GM23338 (cell line): ENCODE results near the gene GLI3. TPM values are rescaled to one million over a fixed set of nuclear protein-coding genes. Genes with fewer than 3 reads are reported as not detected.

Experiments
- ATAC-seq: fragments of 200-7000 bp; cut with Tn5 transposase; 3 replicates; pipeline ENCODE4 v1.9.1; 2020
- DNase-seq: peaks from one replicate; pipeline ENCODE4 v3.0.0-alpha.2; 2015; ENCODE audit warnings: low spot score
- H2AFZ ChIP-seq: fragments of 200-600 bp; sonication (generic); 2 replicates; pipeline ENCODE4 v1.8.0; 2016; ENCODE audit warnings: antibody characterized with exemption, mild to moderate bottlenecking, moderate library complexity
- H3F3A ChIP-seq: fragments of 200-600 bp; sonication (generic); replicated peaks from 2 replicates; pipeline ENCODE4 v1.8.0; 2017; ENCODE audit warnings: antibody characterized with exemption, mixed run types, low read depth
- H3K27ac ChIP-seq: fragments of 200-600 bp; sonication (generic); 2 replicates; pipeline ENCODE4 v1.6.1; 2016; ENCODE audit warnings: low read depth
- H3K27me3 ChIP-seq: fragments of 200-600 bp; sonication (generic); 2 replicates; pipeline ENCODE4 v1.8.0; 2016; ENCODE audit warnings: mild to moderate bottlenecking, mixed run types, moderate library complexity; ENCODE audit not compliant: insufficient read depth
- H3K36me3 ChIP-seq: fragments of 200-600 bp; sonication (generic); 2 replicates; pipeline ENCODE4 v1.8.0; 2016; ENCODE audit warnings: mild to moderate bottlenecking; ENCODE audit not compliant: insufficient read depth
- H3K4me1 ChIP-seq: fragments of 200-600 bp; sonication (generic); 2 replicates; pipeline ENCODE4 v1.8.0; 2016; ENCODE audit warnings: mild to moderate bottlenecking, moderate library complexity; ENCODE audit not compliant: insufficient read depth
- H3K4me2 ChIP-seq: fragments of 200-600 bp; sonication (generic); 2 replicates; pipeline ENCODE4 v1.7.1; 2017; ENCODE audit warnings: mixed run types
- H3K4me3 ChIP-seq: fragments of 200-600 bp; sonication (generic); 2 replicates; pipeline ENCODE4 v1.6.1; 2016; ENCODE audit warnings: mixed run types
- H3K79me2 ChIP-seq: fragments of 200-600 bp; sonication (generic); replicated peaks from 2 replicates; pipeline ENCODE4 v1.8.0; 2017; ENCODE audit warnings: mild to moderate bottlenecking; ENCODE audit not compliant: insufficient read depth
- H3K9me2 ChIP-seq: fragments of 200-600 bp; sonication (generic); 2 replicates; pipeline ENCODE4 v1.8.0; 2017; ENCODE audit not compliant: insufficient read depth
- H4K20me1 ChIP-seq: fragments of 200-600 bp; sonication (generic); replicated peaks from 2 replicates; pipeline ENCODE4 v1.8.0; 2017; ENCODE audit warnings: mild to moderate bottlenecking; ENCODE audit not compliant: insufficient read depth
- H3K27ac Mint-ChIP-seq: 2 replicates; pipeline ENCODE4 v1.8.0; 2020; ENCODE audit warnings: inconsistent platforms, mild to moderate bottlenecking, moderate library complexity, mixed read lengths
- H3K27me3 Mint-ChIP-seq: 3 replicates; pipeline ENCODE4 v1.8.0; 2022; ENCODE audit warnings: low read depth, mild to moderate bottlenecking, moderate library complexity, mixed read lengths, inconsistent platforms; ENCODE audit not compliant: insufficient read depth, poor library complexity
- H3K36me3 Mint-ChIP-seq: 3 replicates; pipeline ENCODE4 v1.8.0; 2021; ENCODE audit warnings: low read depth, mild to moderate bottlenecking, inconsistent platforms, moderate library complexity, mixed read lengths
- H3K4me1 Mint-ChIP-seq: 3 replicates; pipeline ENCODE4 v1.8.0; 2020; ENCODE audit warnings: mild to moderate bottlenecking, inconsistent platforms, mixed read lengths
- H3K4me3 Mint-ChIP-seq: 3 replicates; pipeline ENCODE4 v1.8.0; 2021; ENCODE audit warnings: moderate library complexity, mild to moderate bottlenecking, inconsistent platforms, mixed read lengths
- H3K9me3 Mint-ChIP-seq: 3 replicates; pipeline ENCODE4 v1.8.0; 2020; ENCODE audit warnings: moderate library complexity, mild to moderate bottlenecking, inconsistent platforms, mixed read lengths
- CTCF ChIP-seq, 2 experiments: fragments of 200-600 bp in 1 of 2; sonication (generic) in 1 of 2; conservative IDR thresholded peaks; 2 replicates each; pipeline versions ENCODE4 v1.5.1 to v1.6.1; 2016 to 2017; ENCODE audit warnings: antibody characterized with exemption in 2 of 2, low read depth in 2 of 2, mild to moderate bottlenecking in 2 of 2, moderate library complexity in 1 of 2
- ETS1 ChIP-seq: IDR thresholded peaks from 2 replicates; pipeline ENCODE4 v1.6.1; 2016; ENCODE audit warnings: antibody characterized with exemption
- NANOG ChIP-seq: IDR thresholded peaks from 2 replicates; pipeline ENCODE4 v1.6.1; 2016; ENCODE audit warnings: antibody characterized with exemption, borderline replicate concordance
- polyA plus RNA-seq: library from polyadenylated mRNA; unstranded; fragments of >200 nt; fragmentation: Nextera tagmentation; extraction: Ambion mirVana; gene quantifications from 2 replicates; pipeline ENCODE4 v1.2.1, GENCODE V29; 2016
- total RNA-seq: library from RNA; depleted of rRNA; stranded (reverse); fragments of >200 nt; shearing (Covaris generic); gene quantifications from 2 replicates; pipeline ENCODE4 v1.2.3, GENCODE V29; 2014
- TF ChIP-seq, protein P1 (sequence below): fragments of 250-450 bp; sonication (Bioruptor Pico); IDR thresholded peaks from 2 replicates; pipeline ENCODE4 v1.5.0; 2020; ENCODE audit warnings: mild to moderate bottlenecking, moderate library complexity
- TF ChIP-seq, protein P2 (sequence below): IDR thresholded peaks from one replicate; pipeline ENCODE4 v1.6.1; 2018; ENCODE audit warnings: antibody characterized with exemption; ENCODE audit not compliant: unreplicated experiment

GLI3 gene
- total and polyA plus RNA-seq, 2 experiments from 2014 or later = 16.1 to 17.9 TPM

DNA sequence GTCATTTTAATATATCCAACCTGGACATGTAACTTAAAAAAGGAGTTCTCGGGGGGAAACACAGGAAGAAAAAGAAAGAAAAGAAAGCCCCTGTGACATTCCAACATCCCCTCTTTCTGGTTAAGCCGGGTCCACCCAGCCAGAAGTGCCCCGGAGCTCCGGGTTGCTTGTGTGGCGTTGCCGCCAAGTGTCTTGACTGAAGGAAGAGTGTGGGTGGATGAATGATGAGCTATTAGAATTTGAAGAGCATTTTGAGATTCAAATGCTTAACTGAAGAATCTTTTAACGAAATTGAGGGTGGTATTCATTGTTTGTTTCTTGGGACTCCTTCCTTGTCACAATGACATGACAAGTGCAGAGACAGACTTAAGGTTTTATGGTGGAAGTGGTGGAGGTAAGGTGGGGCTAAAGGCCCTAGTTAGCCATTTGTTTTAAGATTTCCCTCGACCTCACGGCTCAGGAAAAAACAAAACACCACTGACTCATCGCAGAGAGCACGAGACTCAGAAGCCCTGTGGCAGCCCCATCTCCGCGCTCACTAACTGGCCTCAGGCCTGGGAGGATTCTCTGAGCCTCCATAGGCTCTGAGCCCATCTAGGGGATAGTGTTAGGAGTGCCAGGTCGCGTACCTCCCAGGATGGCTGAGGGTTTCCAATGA, 1.8 kb upstream of the GLI3 start:
- Histone ChIP-seq H3F3A (no peaks in the 10 kb centered on the region; the same call in 1 of the 2 replicates), H3K4me2 (peak overlapping the region; percentile 98), H4K20me1 (no peaks in the 10 kb centered on the region), H3K9me2 (no peaks in the 10 kb centered on the region), H3K36me3 (no peaks in the 10 kb centered on the region), H3K79me2 (peaks cover 24% of the 10 kb centered on the region), H3K27me3 (peaks cover 45% of the 10 kb centered on the region), H2AFZ (peak overlapping the region; percentile 86), H3K4me1 (peaks cover 31% of the 10 kb centered on the region), H3K4me3 (peak overlapping the region; percentile 82), H3K27ac (no peak overlapping the region)
- H3K27ac Mint-ChIP-seq = peak overlapping the region; percentile 91; the same call in 1 of the 2 replicates
- H3K4me3 Mint-ChIP-seq = peak overlapping the region; percentile 95
- no peaks in the 10 kb centered on the region; the same call in 2 of the 3 replicates for H3K9me3 Mint-ChIP-seq
- H3K27me3 Mint-ChIP-seq = peaks cover 28% of the 10 kb centered on the region
- ATAC-seq (peak; percentile 41), DNase-seq (peak; percentile 51)
- no peaks in the 10 kb centered on the region; the same call in 2 of the 3 replicates for H3K36me3 Mint-ChIP-seq
- peaks cover 45% of the 10 kb centered on the region for H3K4me1 Mint-ChIP-seq
- TF ChIP-seq, protein P1, sequence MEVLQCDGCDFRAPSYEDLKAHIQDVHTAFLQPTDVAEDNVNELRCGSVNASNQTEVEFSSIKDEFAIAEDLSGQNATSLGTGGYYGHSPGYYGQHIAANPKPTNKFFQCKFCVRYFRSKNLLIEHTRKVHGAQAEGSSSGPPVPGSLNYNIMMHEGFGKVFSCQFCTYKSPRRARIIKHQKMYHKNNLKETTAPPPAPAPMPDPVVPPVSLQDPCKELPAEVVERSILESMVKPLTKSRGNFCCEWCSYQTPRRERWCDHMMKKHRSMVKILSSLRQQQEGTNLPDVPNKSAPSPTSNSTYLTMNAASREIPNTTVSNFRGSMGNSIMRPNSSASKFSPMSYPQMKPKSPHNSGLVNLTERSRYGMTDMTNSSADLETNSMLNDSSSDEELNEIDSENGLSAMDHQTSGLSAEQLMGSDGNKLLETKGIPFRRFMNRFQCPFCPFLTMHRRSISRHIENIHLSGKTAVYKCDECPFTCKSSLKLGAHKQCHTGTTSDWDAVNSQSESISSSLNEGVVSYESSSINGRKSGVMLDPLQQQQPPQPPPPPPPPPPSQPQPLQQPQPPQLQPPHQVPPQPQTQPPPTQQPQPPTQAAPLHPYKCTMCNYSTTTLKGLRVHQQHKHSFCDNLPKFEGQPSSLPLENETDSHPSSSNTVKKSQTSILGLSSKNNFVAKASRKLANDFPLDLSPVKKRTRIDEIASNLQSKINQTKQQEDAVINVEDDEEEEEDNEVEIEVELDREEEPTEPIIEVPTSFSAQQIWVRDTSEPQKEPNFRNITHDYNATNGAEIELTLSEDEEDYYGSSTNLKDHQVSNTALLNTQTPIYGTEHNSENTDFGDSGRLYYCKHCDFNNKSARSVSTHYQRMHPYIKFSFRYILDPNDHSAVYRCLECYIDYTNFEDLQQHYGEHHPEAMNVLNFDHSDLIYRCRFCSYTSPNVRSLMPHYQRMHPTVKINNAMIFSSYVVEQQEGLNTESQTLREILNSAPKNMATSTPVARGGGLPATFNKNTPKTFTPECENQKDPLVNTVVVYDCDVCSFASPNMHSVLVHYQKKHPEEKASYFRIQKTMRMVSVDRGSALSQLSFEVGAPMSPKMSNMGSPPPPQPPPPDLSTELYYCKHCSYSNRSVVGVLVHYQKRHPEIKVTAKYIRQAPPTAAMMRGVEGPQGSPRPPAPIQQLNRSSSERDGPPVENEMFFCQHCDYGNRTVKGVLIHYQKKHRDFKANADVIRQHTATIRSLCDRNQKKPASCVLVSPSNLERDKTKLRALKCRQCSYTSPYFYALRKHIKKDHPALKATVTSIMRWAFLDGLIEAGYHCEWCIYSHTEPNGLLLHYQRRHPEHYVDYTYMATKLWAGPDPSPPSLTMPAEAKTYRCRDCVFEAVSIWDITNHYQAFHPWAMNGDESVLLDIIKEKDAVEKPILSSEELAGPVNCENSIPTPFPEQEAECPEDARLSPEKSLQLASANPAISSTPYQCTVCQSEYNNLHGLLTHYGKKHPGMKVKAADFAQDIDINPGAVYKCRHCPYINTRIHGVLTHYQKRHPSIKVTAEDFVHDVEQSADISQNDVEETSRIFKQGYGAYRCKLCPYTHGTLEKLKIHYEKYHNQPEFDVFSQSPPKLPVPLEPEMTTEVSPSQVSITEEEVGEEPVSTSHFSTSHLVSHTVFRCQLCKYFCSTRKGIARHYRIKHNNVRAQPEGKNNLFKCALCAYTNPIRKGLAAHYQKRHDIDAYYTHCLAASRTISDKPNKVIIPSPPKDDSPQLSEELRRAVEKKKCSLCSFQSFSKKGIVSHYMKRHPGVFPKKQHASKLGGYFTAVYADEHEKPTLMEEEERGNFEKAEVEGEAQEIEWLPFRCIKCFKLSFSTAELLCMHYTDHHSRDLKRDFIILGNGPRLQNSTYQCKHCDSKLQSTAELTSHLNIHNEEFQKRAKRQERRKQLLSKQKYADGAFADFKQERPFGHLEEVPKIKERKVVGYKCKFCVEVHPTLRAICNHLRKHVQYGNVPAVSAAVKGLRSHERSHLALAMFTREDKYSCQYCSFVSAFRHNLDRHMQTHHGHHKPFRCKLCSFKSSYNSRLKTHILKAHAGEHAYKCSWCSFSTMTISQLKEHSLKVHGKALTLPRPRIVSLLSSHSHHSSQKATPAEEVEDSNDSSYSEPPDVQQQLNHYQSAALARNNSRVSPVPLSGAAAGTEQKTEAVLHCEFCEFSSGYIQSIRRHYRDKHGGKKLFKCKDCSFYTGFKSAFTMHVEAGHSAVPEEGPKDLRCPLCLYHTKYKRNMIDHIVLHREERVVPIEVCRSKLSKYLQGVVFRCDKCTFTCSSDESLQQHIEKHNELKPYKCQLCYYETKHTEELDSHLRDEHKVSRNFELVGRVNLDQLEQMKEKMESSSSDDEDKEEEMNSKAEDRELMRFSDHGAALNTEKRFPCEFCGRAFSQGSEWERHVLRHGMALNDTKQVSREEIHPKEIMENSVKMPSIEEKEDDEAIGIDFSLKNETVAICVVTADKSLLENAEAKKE (CRISPR knock-in tag) = no peak
- TF ChIP-seq ETS1 = no peak
- no peak for TF ChIP-seq NANOG
- TF ChIP-seq, protein P2, sequence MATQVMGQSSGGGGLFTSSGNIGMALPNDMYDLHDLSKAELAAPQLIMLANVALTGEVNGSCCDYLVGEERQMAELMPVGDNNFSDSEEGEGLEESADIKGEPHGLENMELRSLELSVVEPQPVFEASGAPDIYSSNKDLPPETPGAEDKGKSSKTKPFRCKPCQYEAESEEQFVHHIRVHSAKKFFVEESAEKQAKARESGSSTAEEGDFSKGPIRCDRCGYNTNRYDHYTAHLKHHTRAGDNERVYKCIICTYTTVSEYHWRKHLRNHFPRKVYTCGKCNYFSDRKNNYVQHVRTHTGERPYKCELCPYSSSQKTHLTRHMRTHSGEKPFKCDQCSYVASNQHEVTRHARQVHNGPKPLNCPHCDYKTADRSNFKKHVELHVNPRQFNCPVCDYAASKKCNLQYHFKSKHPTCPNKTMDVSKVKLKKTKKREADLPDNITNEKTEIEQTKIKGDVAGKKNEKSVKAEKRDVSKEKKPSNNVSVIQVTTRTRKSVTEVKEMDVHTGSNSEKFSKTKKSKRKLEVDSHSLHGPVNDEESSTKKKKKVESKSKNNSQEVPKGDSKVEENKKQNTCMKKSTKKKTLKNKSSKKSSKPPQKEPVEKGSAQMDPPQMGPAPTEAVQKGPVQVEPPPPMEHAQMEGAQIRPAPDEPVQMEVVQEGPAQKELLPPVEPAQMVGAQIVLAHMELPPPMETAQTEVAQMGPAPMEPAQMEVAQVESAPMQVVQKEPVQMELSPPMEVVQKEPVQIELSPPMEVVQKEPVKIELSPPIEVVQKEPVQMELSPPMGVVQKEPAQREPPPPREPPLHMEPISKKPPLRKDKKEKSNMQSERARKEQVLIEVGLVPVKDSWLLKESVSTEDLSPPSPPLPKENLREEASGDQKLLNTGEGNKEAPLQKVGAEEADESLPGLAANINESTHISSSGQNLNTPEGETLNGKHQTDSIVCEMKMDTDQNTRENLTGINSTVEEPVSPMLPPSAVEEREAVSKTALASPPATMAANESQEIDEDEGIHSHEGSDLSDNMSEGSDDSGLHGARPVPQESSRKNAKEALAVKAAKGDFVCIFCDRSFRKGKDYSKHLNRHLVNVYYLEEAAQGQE = no peak
- TF ChIP-seq CTCF (conservative IDR thresholded peaks at IDR 0.05; ENCODE audit: low read depth in 2 of 2) = 0 out of 4 replicates have a peak, but pooled peaks of 1 of the 2 experiments have one; percentile 5
